ENCODE measurements around the gene TOLLIP.

GRCh38 chr11:1279674-1280055, 29.8 kb downstream of the TOLLIP start:
- TF ChIP-seq NR2C2 (CRISPR knock-in tag; IDR thresholded peaks at IDR 0.05) = no peak
- TF ChIP-seq, protein P1, sequence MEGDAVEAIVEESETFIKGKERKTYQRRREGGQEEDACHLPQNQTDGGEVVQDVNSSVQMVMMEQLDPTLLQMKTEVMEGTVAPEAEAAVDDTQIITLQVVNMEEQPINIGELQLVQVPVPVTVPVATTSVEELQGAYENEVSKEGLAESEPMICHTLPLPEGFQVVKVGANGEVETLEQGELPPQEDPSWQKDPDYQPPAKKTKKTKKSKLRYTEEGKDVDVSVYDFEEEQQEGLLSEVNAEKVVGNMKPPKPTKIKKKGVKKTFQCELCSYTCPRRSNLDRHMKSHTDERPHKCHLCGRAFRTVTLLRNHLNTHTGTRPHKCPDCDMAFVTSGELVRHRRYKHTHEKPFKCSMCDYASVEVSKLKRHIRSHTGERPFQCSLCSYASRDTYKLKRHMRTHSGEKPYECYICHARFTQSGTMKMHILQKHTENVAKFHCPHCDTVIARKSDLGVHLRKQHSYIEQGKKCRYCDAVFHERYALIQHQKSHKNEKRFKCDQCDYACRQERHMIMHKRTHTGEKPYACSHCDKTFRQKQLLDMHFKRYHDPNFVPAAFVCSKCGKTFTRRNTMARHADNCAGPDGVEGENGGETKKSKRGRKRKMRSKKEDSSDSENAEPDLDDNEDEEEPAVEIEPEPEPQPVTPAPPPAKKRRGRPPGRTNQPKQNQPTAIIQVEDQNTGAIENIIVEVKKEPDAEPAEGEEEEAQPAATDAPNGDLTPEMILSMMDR (IDR thresholded peaks at IDR 0.05) = no peak
- no peak for TF ChIP-seq CBFB (CRISPR knock-in tag; IDR thresholded peaks at IDR 0.05; ENCODE audit: low read depth)
- no peak for TF ChIP-seq ZNF423 (CRISPR knock-in tag; IDR thresholded peaks at IDR 0.05)
- no peak for TF ChIP-seq TEAD4 (CRISPR knock-in tag; IDR thresholded peaks at IDR 0.05)
- TF ChIP-seq, protein P2, sequence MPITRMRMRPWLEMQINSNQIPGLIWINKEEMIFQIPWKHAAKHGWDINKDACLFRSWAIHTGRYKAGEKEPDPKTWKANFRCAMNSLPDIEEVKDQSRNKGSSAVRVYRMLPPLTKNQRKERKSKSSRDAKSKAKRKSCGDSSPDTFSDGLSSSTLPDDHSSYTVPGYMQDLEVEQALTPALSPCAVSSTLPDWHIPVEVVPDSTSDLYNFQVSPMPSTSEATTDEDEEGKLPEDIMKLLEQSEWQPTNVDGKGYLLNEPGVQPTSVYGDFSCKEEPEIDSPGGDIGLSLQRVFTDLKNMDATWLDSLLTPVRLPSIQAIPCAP (CRISPR knock-in tag; IDR thresholded peaks at IDR 0.05) = no peak
- no peak for TF ChIP-seq RELA (CRISPR knock-in tag; IDR thresholded peaks at IDR 0.05; ENCODE audit: borderline replicate concordance)

Measured in WTC11 (cell line).